NCI-H69 (cell line): Measurements from ENCODE around the gene NHSL2.
"Not testable (repeated sequence)": the region's sequence is repeated elsewhere in the genome, so short reads cannot be mapped to it uniquely, and the experiment has no call there.

Source experiments
- DNase-seq: peaks from one replicate; lab custom pipeline; 2025; lab: John Stamatoyannopoulos, UW

Gene NHSL2

DNA sequence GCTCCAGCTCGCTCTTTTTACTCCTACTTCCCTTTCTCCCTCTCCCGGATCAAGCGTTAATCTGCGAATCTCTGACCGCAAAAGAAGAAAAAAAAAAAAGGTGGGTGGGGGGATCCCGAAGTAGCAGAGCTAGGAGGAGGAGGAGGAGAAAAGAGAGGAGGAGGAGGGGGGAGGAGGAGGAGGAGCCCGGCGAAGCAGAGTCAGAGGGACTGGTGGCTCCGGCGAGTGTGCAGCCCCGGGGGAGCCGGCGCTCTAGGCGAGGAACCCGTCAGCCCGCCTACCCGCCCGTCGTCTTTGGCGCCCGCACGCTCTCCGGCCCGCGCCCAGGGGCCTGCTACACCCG, at the start of gene NHSL2:
TSS of gene NHSL2 (plus strand) at position 203 of the 343 bp plus-strand sequence.
- DNase-seq = peak; percentile 22

DNA sequence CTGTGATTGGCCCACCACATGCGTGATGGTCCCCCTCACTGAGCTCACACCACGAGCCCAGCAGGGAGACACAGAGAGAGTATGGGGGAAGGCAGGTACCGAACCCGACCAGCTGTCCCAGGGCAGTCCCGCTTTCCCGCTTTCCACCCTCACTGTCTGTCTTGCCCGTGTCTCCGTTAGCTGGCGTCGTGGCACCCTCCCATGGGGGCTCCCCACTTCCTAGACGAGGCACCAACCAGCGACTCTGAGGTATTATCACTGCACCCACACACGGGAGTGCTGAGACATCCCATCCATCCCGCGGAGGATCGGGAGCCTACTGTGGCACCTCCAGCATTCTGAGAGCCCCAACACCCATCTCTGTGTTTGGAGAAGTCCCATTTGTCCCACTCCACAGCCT, 43.0 kb upstream of the NHSL2 start:
- no peak for DNase-seq

DNA sequence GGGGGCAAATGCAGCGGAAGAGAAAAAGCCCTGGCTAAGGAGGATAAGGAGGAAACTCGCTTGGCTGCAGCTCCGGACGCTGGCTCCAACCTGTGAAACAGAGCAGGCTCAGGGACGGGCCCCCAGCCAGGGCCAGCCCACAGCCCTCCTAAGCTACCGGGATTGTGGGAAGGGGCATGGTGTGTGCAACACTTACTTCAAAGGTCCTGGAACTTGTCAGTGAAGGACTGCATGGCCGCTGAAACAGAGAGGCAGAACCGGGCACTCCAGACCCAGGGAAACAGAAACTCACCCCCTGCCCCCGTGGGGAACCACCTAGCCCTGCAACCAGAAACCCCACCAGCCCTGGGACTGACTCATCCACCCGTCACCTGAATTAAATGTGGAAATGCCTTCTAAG, 41.1 kb upstream of the NHSL2 start:
- not testable (repeated sequence) for DNase-seq

DNA sequence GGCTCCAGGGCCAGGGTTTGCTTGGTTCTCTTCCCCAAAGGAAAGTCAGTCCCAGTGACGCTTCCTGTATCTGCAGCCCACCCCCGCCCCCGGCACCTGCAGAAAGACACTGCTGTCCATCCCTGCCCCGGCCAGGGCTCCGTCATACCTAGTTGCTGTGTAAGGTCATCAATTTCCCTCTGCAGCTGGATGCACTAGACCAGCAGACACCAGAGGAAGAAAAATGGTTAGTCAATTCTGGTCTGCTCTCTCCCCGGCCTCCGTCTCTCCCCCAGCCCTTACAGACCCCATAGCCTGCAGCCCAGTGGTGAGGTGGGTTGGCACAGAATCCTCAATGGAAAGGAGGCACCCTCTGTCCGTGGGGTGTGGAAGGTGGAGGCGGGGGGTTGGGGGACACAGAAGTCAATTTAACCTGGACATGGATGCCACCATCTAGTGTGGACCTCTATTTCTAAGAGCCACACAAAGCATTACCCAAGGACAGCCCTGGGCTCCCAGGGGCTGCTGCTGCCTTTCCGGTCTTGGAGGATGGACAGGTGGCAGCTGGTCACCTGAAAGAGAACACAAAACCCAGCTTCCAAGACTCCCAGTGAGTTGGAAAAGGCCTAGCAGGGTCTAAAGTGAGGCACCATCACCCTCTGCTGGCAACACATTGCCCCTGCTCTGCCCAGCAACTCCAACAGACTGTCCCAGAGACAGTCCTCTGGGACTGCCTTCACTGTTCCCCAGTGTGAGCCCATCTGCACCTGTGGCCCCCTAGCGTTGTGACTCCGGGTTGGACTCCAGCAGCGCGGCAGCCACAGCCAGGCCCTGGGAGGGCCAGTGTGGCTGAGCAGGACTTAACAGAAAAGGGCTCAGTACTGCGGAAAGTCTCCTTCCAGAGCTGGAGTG, 40.2 kb upstream of the NHSL2 start:
- no peak for DNase-seq

DNA sequence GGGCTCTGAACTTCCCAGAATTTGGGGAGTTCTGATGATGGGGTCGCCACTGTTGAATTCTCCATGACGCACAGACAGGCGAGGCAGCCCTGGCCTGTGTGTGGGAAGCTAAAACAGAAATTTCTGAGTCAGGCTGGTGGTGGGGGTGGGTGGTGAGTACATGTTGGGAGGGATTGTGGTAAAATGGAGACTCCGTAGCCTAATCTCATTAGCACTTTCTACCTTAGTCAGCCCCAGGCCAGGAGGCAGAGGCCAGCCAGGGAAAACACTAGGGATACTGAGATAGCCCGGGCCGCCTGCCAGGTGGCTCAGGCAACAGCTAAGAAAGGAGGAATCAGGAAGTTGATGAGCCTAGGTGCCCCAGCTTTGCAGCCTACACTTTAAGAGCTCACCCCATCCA, 39.3 kb upstream of the NHSL2 start:
- no peak for DNase-seq

DNA sequence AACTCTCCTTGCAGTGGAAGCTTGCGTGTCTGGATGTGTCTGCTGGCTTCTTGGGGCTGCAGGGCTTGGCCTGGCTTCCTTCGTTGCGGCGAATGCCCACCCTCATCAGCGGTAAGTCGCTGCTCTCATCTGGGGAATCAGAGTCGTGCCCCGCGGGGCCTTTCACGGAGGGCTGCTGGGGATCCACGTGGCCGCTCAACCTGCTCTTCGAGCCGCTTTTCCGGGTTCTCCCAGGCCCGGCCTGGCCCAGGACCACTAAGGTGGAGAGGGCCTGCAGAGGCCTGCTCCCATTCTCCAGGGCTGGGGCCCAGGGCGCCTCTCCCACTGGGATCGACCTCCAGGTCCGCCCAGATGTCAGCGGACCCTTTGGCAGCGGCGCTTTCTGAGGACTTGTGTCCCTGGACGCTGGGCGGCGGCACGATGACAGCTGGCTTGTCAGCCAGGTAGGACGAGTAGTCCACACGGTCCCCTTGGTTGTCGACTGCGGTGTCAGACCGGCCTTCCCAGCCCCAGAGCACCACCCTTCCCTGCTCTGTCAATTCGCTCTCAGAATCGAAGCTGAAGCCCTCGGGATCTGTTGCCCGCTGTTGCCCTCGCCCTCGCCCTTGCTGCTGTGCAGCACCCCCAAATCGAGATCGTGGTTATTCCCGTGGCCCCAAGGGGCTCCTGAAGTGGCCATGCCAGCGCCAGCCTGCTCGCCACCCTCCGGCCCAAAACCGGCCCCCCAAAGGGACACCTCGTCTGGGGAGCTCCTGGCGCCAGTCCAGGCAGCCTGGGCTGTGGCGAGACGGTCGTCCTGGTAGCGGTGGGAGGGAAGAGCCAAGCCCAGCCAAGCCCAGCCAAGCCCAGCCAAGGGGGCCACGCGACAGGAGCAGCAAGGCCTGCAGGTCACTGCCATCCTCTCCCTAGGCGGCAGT, 37.8 kb upstream of the NHSL2 start:
- no peak for DNase-seq

DNA sequence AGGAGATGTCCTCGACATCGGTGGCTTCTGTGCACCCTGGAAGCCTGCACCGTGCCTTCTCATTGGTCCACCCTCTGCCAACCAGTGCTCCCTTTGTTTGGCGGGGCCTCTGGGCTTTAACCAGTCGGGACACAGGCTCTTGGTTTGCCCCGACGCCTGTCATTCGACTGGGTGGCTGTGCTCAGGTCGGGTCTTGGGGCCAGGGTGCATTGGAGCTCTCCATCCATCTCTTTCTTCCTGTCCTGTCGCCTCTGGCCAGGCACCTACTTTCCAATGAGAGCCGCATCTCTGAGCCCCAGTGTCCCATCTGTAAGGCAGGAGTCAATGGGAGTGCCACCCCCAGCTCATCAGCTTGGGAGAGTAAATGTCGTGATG, 37.2 kb upstream of the NHSL2 start:
- no peak for DNase-seq

DNA sequence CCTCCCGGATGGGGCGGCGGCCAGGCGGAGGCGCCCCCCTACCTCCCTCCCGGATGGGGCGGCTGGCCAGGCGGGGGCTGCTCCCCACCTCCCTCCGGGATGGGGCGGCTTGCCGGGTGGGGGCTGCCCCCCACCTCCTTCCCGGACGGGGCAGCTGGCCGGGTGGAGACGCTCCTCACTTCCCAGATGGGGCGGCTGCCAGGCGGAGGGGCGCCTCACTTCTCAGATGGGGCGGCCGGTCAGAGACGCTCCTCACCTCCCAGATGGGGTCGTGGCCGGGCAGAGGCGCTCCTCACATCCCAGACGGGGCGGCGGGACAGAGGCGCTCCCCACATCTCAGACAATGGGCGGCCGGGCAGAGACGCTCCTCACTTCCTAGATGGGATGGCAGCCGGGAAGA, 33.8 kb upstream of the NHSL2 start:
- DNase-seq = not testable (repeated sequence)

DNA sequence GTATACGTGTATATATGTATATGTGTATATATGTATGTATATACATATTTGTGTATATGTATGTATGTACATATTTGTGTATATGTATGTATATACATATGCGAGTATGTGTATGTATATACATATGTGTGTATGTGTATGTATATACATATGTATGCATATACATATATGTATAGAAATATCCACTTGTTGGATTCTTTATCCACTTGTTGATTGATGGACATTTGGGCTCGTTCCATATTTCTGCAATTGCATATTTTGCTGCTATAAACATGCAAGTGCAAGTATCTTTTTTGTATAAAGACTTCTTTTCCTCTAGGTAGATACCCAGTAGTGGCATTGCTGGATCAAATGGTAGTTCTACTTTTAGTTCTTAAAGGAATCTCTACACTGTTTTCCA, 25.5 kb upstream of the NHSL2 start:
- no peak for DNase-seq

DNA sequence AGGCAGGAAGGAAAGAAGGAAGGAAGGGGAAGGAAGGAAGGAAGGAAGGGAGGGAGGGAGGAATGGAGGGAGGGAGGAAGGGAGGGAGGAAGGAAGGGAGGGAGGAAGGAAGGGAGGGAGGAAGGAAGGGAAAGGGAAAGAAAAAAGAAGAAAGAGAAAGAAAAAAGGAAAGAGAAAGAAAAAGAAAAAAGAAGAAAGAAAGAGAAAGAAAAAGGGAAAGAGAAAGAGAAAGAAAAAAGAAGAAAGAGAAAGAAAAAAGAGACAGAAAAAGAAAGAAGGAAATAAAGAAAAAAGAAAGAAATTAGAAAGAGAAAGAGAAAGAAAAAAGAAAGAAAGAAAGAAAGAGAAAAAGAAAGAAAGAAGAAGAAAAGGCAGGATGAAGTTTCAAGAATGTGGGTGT, 15.0 kb upstream of the NHSL2 start:
- DNase-seq = no peak

DNA sequence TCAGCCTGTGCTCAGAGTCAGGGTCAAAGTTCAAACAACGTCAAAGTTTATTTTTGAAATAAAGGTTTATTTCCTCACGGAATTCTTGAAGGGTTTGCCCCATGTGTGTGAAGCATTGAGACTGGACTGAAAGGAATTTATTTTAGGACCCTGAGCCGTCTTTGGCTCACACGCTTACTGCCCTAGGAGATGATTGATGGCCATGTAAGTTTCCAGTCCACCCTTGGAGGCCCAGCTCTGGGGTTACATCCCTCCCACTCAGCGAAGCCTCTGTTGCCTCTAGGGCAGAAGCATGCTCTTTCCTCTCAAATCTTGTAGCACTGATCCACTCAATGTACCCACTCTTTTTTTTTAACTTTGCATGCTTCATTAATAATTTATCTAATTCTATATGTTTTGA, 4.5 kb upstream of the NHSL2 start:
- DNase-seq = no peak

DNA sequence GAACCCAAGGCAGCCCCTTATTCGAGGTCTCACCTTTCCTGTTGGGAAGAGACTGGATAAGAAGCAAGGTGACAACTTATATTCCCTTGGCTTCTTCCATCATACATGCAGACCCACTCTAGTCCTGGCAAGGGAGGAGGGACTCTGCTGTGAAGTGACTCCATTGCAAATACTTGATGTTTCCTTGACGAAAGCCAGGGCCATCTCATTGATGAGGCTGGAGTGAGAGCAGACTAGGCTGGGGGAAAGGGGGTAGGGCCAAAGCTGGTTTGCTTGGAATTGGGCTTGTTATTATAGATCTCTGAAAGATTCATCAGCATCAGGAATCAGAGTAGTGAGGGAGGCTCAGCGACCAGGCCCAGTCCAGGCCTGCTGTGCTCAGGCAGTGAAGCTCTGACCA, 2.3 kb upstream of the NHSL2 start:
- no peak for DNase-seq

DNA sequence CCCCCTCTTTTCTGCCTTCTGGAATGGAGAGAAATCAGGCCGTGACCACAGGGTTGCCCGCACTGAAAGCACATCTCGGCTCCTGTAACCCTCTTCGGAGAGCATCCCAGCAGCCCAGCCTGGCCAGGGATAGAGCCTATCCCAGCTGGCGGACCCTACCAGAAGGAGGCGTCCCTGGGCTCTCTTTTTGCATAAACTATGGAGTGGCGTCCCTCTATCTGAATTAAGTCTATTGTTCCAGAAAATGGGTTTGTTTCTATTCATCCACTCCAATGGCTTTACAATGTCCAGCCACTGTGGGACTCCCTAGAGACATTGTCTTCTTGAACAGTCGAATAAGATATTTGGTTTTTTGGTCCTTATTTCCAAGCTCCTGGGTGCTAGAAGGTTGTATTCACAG, 689 bp upstream of the NHSL2 start:
- no peak for DNase-seq

DNA sequence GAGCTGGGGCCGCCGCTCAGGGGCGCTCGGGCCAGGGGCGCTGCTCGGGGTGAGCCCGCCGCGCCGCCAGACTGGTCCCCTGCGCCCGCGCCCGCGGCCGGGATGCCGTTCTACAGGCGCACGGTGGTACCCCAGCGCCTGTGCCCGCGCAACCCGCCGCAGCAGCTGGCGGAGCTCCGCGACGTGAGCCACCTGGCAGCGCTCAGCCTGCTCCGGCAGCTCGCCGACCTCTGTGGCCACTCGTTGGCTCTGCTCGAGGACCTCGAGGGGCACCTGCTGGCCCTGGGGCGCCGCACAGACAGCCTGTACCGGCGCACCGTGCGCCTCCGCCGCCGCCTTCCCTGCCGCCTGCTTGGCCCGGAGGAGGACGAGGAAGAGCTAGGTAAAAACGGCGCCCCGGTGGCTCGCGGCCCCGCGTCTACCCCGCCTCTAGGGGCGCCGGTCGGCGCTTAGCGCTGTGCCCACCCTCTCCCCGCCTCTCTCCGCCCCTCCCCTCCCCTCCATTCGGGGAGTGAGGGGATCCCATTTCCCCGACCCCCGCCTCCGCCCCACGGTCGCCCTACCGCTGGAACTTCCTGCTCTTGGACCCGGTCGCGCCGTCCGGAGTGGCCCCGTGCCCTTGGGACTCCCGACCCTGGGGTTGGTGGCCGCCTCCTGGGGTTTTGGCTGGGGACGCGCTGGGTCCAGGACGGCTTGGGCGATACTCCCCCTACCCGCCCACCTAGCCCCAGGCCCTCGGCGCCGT, 513 bp downstream of the NHSL2 start:
- DNase-seq = peak; percentile 22

DNA sequence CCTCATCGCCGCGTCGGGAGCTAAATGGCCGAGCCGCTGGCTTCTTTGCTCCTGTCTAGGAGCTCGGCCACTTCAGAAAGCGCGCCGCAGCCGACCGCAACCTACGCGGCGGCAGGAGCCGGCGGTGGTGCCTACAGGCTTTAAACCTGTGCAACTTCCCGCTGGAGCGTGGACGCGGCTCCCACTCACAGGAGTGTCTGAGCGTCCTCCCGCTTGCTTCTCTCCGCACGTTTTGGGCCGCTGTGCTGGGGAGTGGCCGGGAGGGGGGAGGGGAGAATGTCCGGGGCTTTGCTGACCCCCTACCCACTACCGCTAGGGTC, 1.0 kb downstream of the NHSL2 start:
- peak; percentile 8 for DNase-seq

DNA sequence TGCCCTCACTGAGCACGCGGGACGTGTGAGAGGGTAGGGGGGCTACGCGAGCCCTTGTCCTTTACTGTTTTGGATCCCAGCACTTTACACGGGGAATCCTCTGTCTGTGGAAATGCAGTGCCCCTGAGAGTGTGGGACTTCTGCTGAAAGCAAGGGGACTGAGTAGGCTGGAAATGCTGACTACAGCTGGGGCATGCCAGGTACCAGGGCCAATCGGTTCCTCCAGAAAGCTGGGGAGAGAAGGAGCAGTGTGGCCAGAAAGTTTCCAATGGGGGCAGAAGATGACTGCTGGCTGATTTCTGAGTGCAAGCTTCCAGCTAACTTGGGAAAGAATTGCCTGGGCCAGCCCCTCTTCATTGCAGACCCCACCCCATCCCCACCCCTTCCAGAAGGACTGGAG, 1.5 kb downstream of the NHSL2 start:
- no peak for DNase-seq

DNA sequence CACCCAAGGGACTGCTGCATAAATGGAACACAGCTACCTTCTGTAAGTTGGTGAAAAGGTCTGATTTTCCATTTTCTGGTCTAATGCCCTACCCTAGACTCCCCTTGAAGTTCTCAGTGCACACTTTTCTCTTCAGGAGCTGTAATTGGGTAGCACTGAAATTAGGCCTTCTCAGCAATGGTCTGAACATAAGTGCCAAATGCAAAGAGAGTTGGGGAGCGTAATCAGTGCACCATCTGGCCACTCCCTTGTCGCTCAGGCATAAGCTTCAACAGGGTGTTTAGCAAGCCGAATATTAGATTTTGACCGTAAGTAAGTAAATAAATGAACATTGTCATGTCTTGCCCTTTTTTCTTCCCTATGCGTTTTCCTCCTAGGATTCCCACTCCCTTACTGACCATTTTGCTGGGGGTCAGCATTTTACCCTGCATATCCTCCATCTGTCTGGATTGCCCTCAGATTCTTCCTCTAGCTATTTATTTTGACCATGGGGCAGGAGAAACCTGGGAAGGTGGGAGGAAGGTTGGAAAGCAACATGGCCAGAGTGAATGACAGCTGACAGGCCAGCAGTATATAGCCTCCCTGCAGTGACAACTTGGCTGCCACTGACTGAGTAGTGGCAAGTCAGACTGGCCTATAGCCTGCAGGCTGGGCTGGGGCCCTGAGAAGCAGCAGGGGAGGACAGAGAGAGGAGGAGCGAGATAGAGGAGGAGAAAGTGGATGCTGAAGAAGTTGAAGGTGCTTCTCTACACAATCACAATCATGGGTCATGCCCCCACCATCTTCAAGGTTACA, 2.7 kb downstream of the NHSL2 start:
- no peak for DNase-seq

DNA sequence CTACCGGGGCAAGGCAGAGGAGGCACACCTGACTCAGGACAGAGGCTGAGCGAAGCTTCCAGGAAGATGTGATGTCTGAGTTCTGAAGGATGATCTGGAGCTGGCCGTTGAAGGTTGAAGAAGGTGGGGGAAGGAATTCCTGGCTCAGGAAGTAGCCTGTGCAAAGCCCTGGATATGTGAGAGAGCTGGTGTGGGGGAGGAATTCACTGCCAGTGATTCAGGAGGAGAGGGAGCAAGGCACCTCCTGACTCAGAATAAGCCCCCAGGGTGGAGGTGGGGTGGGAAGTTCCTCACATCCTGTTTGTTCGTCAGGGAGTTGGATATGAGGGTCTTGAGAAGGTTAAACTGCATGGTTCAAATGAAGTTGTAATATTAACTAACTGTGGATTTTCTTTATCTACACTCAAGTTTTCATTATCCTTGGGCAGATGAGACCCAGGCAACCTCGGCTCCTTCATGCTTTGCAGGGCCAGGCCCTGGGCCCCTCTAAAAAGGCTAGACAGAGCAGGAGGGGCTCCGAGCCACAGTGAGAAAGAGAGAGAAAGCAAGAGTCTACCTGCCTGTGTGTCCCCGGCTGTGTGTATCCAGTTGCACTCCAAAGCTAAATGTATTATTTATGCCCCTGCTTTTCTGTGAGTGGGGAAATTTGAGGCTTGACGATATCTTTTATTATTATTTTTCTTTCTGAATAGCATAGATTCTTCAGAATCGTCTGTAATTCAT, 7.1 kb downstream of the NHSL2 start:
- no peak for DNase-seq

DNA sequence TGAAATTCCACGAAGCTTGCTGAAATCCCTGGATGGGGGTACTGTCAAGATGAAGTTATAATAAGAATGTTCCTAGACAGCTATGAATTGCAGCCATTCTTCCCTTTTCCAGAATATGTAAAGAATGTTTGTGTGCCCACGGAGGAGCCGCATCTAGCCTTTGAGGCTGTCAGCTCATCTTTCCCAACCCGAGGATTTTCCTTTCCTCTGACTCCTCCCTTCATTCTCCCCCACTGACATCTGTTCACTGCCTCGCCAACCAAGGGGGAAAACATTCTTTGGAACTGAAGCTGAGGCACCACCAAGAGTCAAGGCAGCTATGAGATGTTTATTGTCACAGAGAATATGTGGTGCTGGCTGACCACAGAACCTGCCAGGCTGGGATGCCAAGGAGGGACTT, 8.8 kb downstream of the NHSL2 start:
- no peak for DNase-seq

DNA sequence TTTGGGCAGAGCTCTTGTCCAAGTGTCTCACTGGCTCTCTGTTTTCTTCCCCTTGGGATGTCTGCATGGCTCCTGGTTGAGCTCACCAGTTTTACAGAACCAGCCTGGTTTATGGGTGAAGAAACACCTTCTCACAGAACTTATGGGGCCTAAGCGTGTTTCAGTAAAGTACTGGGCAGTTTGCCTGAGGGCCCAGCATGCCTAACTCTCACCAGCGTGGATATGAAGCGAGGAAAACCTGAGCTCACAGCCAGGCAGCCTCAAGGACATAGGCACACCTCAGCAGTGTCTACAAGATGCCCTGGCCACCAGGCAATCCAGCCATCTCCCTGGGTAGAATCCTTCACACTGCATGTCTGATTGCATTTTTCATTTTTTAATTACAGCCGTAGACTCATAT, 9.2 kb downstream of the NHSL2 start:
- DNase-seq = no peak

DNA sequence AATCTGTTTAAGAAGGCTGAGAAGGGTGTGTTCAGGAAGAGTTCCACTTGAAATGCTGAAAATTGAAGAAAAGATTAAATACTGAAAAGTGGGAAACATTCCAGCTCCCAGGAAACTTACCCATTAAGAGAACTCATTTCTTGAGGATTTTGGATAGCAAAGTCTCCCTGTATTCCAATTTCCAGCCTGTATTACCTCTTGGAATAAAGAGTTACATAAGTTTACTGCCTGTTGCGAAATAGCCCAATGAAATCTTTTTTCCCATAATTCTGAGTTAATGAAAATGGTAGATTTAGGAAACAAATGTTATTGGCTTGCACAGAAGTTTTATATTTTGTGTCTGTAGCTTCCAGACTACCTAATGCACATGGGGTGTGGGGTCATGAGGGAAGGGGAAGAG, 12.0 kb downstream of the NHSL2 start:
- DNase-seq = no peak
